Panc1 (cell line): Measurements from ENCODE around the gene UPK2. TPM values are rescaled to one million over a fixed set of nuclear protein-coding genes. Genes with fewer than 3 reads are reported as not detected.
A peak's percentile ranks its signal among the peaks of the same experiment; 100 is the strongest.
"Not testable (repeated sequence)": the region's sequence is repeated elsewhere in the genome, so short reads cannot be mapped to it uniquely, and the experiment has no call there.

Experiments used
- ATAC-seq: fragments of 200-7000 bp; cut with Tn5 transposase; 2 replicates; pipeline ENCODE4 v1.9.1; 2020; ENCODE audit warnings: mild to moderate bottlenecking, moderate library complexity
- BruUV-seq: library from RNA; stranded (reverse); fragments of 400-500 nt; replicated peaks from 2 replicates; lab custom pipeline; 2021; lab: Mats Ljungman, UMichigan
- CTCF ChIA-PET: fragments of 300-600 bp; sonication (Branson Sonifier 250); formaldehyde crosslinking; loops from one replicate; lab custom pipeline; 2022; ENCODE audit warnings: antibody characterized with exemption; lab: Charles Lee
- POLR2A ChIA-PET: fragments of 300-600 bp; sonication (Branson Sonifier 250); formaldehyde crosslinking; loops from one replicate; lab custom pipeline; 2022; ENCODE audit warnings: antibody characterized with exemption; lab: Charles Lee
- DNase-seq: peaks from one replicate; pipeline ENCODE4 v3.0.0-alpha.2; 2010; ENCODE audit warnings: low read depth, low spot score
- H3K27ac ChIP-seq: 2 replicates; pipeline ENCODE4 v1.5.1; 2011; ENCODE audit warnings: mild to moderate bottlenecking, low read length, inconsistent platforms
- H3K27me3 ChIP-seq: fragments of 200-500 bp; sonication (Bioruptor generic); 2 replicates; pipeline ENCODE4 v1.6.0; 2014; ENCODE audit warnings: low read length, inconsistent platforms; ENCODE audit not compliant: control insufficient read depth, insufficient read depth
- H3K36me3 ChIP-seq: fragments of 200-500 bp; sonication (Bioruptor generic); 2 replicates; pipeline ENCODE4 v1.5.1; 2014; ENCODE audit warnings: inconsistent platforms, mild to moderate bottlenecking, low read length, moderate library complexity; ENCODE audit not compliant: control insufficient read depth, insufficient read depth
- H3K4me1 ChIP-seq: 2 replicates; pipeline ENCODE4 v1.5.1; 2011; ENCODE audit warnings: inconsistent platforms, mild to moderate bottlenecking, low read length, moderate library complexity; ENCODE audit not compliant: control insufficient read depth, insufficient read depth
- H3K4me3 ChIP-seq, 2 experiments: 2 replicates each; pipeline ENCODE4 v1.5.1; 2011 to 2012; ENCODE audit warnings: low read depth in 2 of 2, low read length in 2 of 2, mild to moderate bottlenecking in 2 of 2, inconsistent platforms in 1 of 2, moderate library complexity in 1 of 2
- H3K9me3 ChIP-seq: fragments of 200-500 bp; sonication (Bioruptor generic); 2 replicates; pipeline ENCODE4 v1.5.1; 2014; ENCODE audit warnings: low read depth, mild to moderate bottlenecking, inconsistent platforms, low read length, moderate library complexity; ENCODE audit not compliant: control insufficient read depth, insufficient read depth
- CTCF ChIP-seq: fragments of 450-650 bp; IDR thresholded peaks from 2 replicates; pipeline ENCODE4 v1.5.1; 2017; ENCODE audit warnings: mild to moderate bottlenecking
- POLR2AphosphoS5 ChIP-seq: IDR thresholded peaks from 2 replicates; pipeline ENCODE4 v1.6.1; 2012; ENCODE audit warnings: mild to moderate bottlenecking, low read depth, low read length, moderate library complexity
- REST ChIP-seq, 2 experiments: IDR thresholded peaks; 2 replicates each; pipeline ENCODE4 v1.6.1; 2011 to 2012; ENCODE audit warnings: low read depth in 2 of 2, control low read depth in 1 of 2, low read length in 1 of 2, mild to moderate bottlenecking in 1 of 2, moderate library complexity in 1 of 2; ENCODE audit not compliant: insufficient read depth in 1 of 2
- SIN3A ChIP-seq: IDR thresholded peaks from 2 replicates; pipeline ENCODE4 v1.6.1; 2012; ENCODE audit warnings: low read depth, mild to moderate bottlenecking, low read length, moderate library complexity, borderline replicate concordance; ENCODE audit not compliant: insufficient read depth
- TCF7L2 ChIP-seq: IDR thresholded peaks from 2 replicates; pipeline ENCODE4 v1.6.1; 2011; ENCODE audit warnings: mild to moderate bottlenecking, low read depth, low read length, inconsistent platforms
- in situ Hi-C: cut with HindIII; loops from 2 replicates; pipeline ENCODE4 v1.10.0; 2016; ENCODE audit warnings: low sequenced_read_pairs, low pct_unique_long_range_greater_than_20kb
- intact Hi-C: fragments of 100-400 bp; cut with micrococcal nuclease; formaldehyde crosslinking; loops from one replicate; pipeline ENCODE4 v1.10.0; 2022; ENCODE audit not compliant: unreplicated experiment
- total RNA-seq: library from RNA; stranded (reverse); gene quantifications from one replicate; pipeline ENCODE4 v1.2.1, GENCODE V29; 2021; ENCODE audit not compliant: unreplicated experiment

UPK2 gene
- total RNA-seq, 1 experiment from 2014 or later, result 0.92 TPM

- POLR2A ChIA-PET, result no interaction called here
- no peaks in the 10 kb centered on the region for H3K4me1 ChIP-seq
- in situ Hi-C loops, result no loop called here
- no peaks in the 10 kb centered on the region for H3K36me3 ChIP-seq
- intact Hi-C loops, result no loop called here
- DNase-seq, result no peak
- H3K27me3 ChIP-seq, result no peaks in the 10 kb centered on the region
- H3K4me3 ChIP-seq, result no peak overlapping the region
- no peak overlapping the region for H3K27ac ChIP-seq
- ATAC-seq, result no peak
- H3K9me3 ChIP-seq, result no peaks in the 10 kb centered on the region
- TF ChIP-seq SIN3A, result no peak
- no peak for TF ChIP-seq TCF7L2
- TF ChIP-seq CTCF, result no peak
- no peak for TF ChIP-seq POLR2AphosphoS5
- no peak for TF ChIP-seq REST (IDR thresholded peaks at IDR 0.05; ENCODE audit: insufficient read depth in 1 of 2, low read depth in 2 of 2, low read length in 1 of 2)
- CTCF ChIA-PET, result no interaction called here
- BruUV-seq, result no TSS peak
Observed at GRCh38 chr11:118961189-118961588, 5.1 kb downstream of the UPK2 start.

GRCh38 chr11:118961591-118961990 lies 5.5 kb downstream of the UPK2 start:
- ChIA-PET CTCF (no interaction called here), POLR2A (no interaction called here)
- ATAC-seq (peak; percentile 2; the same call in 1 of the 2 replicates), DNase-seq (no peak)
- Histone ChIP-seq H3K4me3 (no peak overlapping the region), H3K36me3 (no peaks in the 10 kb centered on the region), H3K27me3 (no peaks in the 10 kb centered on the region), H3K9me3 (no peaks in the 10 kb centered on the region), H3K4me1 (no peaks in the 10 kb centered on the region), H3K27ac (no peak overlapping the region)
- in situ Hi-C loops (no loop called here), intact Hi-C loops (no loop called here)
- BruUV-seq, result no TSS peak
- no peak for TF ChIP-seq POLR2AphosphoS5

- CTCF ChIA-PET, result interaction anchor here (0.6 kb wide), 1 partner anchor 150 kb away, joined by 3 read pairs; no protein-coding TSS in a partner anchor
- H3K27ac ChIP-seq, H3K4me3 ChIP-seq, H3K27me3 ChIP-seq, DNase-seq, BruUV-seq, intact Hi-C loops, H3K9me3 ChIP-seq, POLR2A ChIA-PET, in situ Hi-C loops, ATAC-seq, H3K4me1 ChIP-seq, H3K36me3 ChIP-seq: not testable (repeated sequence)
Observed at GRCh38 chr11:118969508-118969907, 13.4 kb downstream of the UPK2 start.
